DMS153 (cell line): ENCODE measurements around the gene SIRT6.
"Not testable (repeated sequence)": the region's sequence is repeated elsewhere in the genome, so short reads cannot be mapped to it uniquely, and the experiment has no call there.

Experiments
- DNase-seq: peaks from one replicate; lab custom pipeline; 2025; lab: John Stamatoyannopoulos, UW

SIRT6 gene

GRCh38 chr19:4174213-4174894, 8.0 kb downstream of the SIRT6 start:
- no peak for DNase-seq

- DNase-seq: no peak
Observed at GRCh38 chr19:4173479-4174212, 8.7 kb downstream of the SIRT6 start.

- no peak for DNase-seq
Observed at GRCh38 chr19:4172861-4173473, 9.4 kb downstream of the SIRT6 start.

GRCh38 chr19:4171676-4172075, 10.7 kb downstream of the SIRT6 start:
- no peak for DNase-seq

GRCh38 chr19:4164262-4164661, 18.1 kb downstream of the SIRT6 start:
- no peak for DNase-seq

- no peak for DNase-seq
Observed at GRCh38 chr19:4161415-4162077, 20.8 kb downstream of the SIRT6 start.

GRCh38 chr19:4157971-4158370, 24.4 kb downstream of the SIRT6 start:
- not testable (repeated sequence) for DNase-seq

- no peak for DNase-seq
Observed at GRCh38 chr19:4157164-4157563, 25.2 kb downstream of the SIRT6 start.

- no peak for DNase-seq
Observed at GRCh38 chr19:4154571-4155312, 27.6 kb downstream of the SIRT6 start.

GRCh38 chr19:4152241-4152998, 29.9 kb downstream of the SIRT6 start:
- DNase-seq: no peak

GRCh38 chr19:4151623-4152022, 30.7 kb downstream of the SIRT6 start:
- DNase-seq: no peak

- no peak for DNase-seq
Observed at GRCh38 chr19:4149518-4150288, 32.7 kb downstream of the SIRT6 start.

GRCh38 chr19:4144666-4145249, 37.6 kb downstream of the SIRT6 start:
- DNase-seq: no peak

GRCh38 chr19:4142916-4143315, 39.4 kb downstream of the SIRT6 start:
- DNase-seq: not testable (repeated sequence)

GRCh38 chr19:4140237-4140711, 42.1 kb downstream of the SIRT6 start:
- DNase-seq: peak; percentile 16

GRCh38 chr19:4139614-4140236, 42.6 kb downstream of the SIRT6 start:
- peak; percentile 5 for DNase-seq

- DNase-seq: no peak
Observed at GRCh38 chr19:4138445-4138844, 43.9 kb downstream of the SIRT6 start.

GRCh38 chr19:4136680-4137088, 45.7 kb downstream of the SIRT6 start:
- DNase-seq: no peak

- DNase-seq: not testable (repeated sequence)
Observed at GRCh38 chr19:4135386-4135785, 47.0 kb downstream of the SIRT6 start.
